Measurements from ENCODE around the gene CCDC18. TPM values are rescaled to one million over a fixed set of nuclear protein-coding genes. Genes with fewer than 3 reads are reported as not detected.

CCDC18 gene
- polyA plus RNA-seq, 1 donor from 2014 or later = 5.7 TPM

DNA sequence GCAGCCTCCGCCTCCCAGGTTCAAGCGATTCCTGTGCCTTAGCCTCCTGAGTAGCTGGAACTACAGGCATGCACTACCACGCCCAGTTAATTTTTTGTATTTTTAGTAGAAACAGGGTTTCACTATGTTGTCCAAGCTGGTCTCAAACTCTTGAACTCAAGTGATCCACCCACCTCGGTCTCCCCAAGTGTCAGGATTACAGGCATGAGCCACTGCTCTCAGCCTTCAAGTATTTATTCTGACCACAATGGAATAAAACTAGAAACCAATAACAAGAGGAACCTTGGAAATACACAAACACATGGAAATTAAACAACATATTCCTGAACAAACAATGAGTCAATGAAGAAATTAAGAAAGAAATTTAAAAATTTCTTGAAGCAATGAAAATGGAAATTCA, 132.5 kb downstream of the CCDC18 start:
- H3K27ac ChIP-seq (ENCODE audit: low read length) = no peak overlapping the region
- no peaks in the 10 kb centered on the region for H3K27me3 ChIP-seq (ENCODE audit: insufficient read depth, low read depth, low read length)

DNA sequence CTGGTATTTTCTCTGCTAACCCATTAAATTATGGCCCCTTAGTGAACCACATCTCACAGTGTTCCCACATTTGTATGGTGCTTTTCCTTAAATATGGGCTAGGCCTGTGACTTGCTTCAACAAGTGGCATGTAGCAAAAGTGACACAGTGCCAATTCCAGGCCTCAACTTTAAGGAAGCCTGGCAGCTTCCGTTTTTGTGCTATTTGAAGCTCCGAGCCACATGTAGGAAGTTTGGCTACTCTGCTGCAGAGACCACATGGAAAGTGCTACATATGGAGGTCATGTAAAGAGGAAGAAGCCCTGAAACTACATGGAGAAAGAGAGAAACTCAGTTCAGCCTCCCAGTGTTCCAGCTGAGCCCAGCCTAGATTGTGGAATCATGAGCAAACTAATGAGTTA, 136.7 kb downstream of the CCDC18 start:
- no peak for TF ChIP-seq EP300 (conservative IDR thresholded peaks at IDR 0.05; ENCODE audit: poor library complexity, severe bottlenecking)
- no peak for TF ChIP-seq SMC3 (conservative IDR thresholded peaks at IDR 0.05; ENCODE audit: poor library complexity)
- TF ChIP-seq MXI1 (conservative IDR thresholded peaks at IDR 0.05; ENCODE audit: poor library complexity, severe bottlenecking) = no peak
- TF ChIP-seq RAD21 (conservative IDR thresholded peaks at IDR 0.05) = no peak
- TF ChIP-seq, protein P1, sequence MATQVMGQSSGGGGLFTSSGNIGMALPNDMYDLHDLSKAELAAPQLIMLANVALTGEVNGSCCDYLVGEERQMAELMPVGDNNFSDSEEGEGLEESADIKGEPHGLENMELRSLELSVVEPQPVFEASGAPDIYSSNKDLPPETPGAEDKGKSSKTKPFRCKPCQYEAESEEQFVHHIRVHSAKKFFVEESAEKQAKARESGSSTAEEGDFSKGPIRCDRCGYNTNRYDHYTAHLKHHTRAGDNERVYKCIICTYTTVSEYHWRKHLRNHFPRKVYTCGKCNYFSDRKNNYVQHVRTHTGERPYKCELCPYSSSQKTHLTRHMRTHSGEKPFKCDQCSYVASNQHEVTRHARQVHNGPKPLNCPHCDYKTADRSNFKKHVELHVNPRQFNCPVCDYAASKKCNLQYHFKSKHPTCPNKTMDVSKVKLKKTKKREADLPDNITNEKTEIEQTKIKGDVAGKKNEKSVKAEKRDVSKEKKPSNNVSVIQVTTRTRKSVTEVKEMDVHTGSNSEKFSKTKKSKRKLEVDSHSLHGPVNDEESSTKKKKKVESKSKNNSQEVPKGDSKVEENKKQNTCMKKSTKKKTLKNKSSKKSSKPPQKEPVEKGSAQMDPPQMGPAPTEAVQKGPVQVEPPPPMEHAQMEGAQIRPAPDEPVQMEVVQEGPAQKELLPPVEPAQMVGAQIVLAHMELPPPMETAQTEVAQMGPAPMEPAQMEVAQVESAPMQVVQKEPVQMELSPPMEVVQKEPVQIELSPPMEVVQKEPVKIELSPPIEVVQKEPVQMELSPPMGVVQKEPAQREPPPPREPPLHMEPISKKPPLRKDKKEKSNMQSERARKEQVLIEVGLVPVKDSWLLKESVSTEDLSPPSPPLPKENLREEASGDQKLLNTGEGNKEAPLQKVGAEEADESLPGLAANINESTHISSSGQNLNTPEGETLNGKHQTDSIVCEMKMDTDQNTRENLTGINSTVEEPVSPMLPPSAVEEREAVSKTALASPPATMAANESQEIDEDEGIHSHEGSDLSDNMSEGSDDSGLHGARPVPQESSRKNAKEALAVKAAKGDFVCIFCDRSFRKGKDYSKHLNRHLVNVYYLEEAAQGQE (IDR thresholded peaks at IDR 0.05; ENCODE audit: borderline replicate concordance) = no peak
- TF ChIP-seq EZH2 (IDR thresholded peaks at IDR 0.05; ENCODE audit: borderline replicate concordance, insufficient read depth, low read length, poor library complexity, severe bottlenecking) = no peak
- no peak for TF ChIP-seq TAF1 (IDR thresholded peaks at IDR 0.05; ENCODE audit: low read depth)
- H3K27ac ChIP-seq (ENCODE audit: low read length) = no peak overlapping the region
- H3K4me3 ChIP-seq (ENCODE audit: low read length) = no peak overlapping the region
- no peak overlapping the region for H3K9ac ChIP-seq (ENCODE audit: low read length)
- no peak overlapping the region for H2AFZ ChIP-seq (ENCODE audit: low read depth, low read length)
- no peaks in the 10 kb centered on the region for H3F3A ChIP-seq (ENCODE audit: insufficient read depth, low read length, poor library complexity, severe bottlenecking)
- no peak overlapping the region for H3K4me2 ChIP-seq (ENCODE audit: low read length)
- H3K27me3 ChIP-seq (ENCODE audit: insufficient read depth, low read depth, low read length) = no peaks in the 10 kb centered on the region
- no peaks in the 10 kb centered on the region for H3K9me3 ChIP-seq (ENCODE audit: low read length)
- H4K20me1 ChIP-seq (ENCODE audit: insufficient read depth) = no peaks in the 10 kb centered on the region
- no peaks in the 10 kb centered on the region for H3K9me2 ChIP-seq (ENCODE audit: insufficient read depth, low read length)
- no peaks in the 10 kb centered on the region for H3K79me2 ChIP-seq (replicated peaks; ENCODE audit: insufficient read depth, low read length)
- H3K36me3 ChIP-seq (ENCODE audit: insufficient read depth, low read length) = no peaks in the 10 kb centered on the region

More for the DNA sequence above, 132.5 kb downstream of the CCDC18 start:
- Histone ChIP-seq H3K79me2 (replicated peaks; ENCODE audit: insufficient read depth, low read length) (no peaks in the 10 kb centered on the region), H3K4me3 (ENCODE audit: low read length) (no peak overlapping the region), H4K20me1 (ENCODE audit: insufficient read depth) (no peaks in the 10 kb centered on the region), H2AFZ (ENCODE audit: low read depth, low read length) (no peak overlapping the region), H3K9me2 (ENCODE audit: insufficient read depth, low read length) (no peaks in the 10 kb centered on the region), H3K4me2 (ENCODE audit: low read length) (no peak overlapping the region), H3K9ac (ENCODE audit: low read length) (no peak overlapping the region), H3K9me3 (ENCODE audit: low read length) (no peaks in the 10 kb centered on the region), H3K36me3 (ENCODE audit: insufficient read depth, low read length) (no peaks in the 10 kb centered on the region), H3F3A (ENCODE audit: insufficient read depth, low read length, poor library complexity, severe bottlenecking) (no peaks in the 10 kb centered on the region)
- TF ChIP-seq, protein P2, sequence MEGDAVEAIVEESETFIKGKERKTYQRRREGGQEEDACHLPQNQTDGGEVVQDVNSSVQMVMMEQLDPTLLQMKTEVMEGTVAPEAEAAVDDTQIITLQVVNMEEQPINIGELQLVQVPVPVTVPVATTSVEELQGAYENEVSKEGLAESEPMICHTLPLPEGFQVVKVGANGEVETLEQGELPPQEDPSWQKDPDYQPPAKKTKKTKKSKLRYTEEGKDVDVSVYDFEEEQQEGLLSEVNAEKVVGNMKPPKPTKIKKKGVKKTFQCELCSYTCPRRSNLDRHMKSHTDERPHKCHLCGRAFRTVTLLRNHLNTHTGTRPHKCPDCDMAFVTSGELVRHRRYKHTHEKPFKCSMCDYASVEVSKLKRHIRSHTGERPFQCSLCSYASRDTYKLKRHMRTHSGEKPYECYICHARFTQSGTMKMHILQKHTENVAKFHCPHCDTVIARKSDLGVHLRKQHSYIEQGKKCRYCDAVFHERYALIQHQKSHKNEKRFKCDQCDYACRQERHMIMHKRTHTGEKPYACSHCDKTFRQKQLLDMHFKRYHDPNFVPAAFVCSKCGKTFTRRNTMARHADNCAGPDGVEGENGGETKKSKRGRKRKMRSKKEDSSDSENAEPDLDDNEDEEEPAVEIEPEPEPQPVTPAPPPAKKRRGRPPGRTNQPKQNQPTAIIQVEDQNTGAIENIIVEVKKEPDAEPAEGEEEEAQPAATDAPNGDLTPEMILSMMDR (IDR thresholded peaks at IDR 0.05; ENCODE audit: poor library complexity, severe bottlenecking) = no peak
- no peak for TF ChIP-seq POLR2AphosphoS5 (IDR thresholded peaks at IDR 0.05)
- TF ChIP-seq, protein P1 (IDR thresholded peaks at IDR 0.05; ENCODE audit: borderline replicate concordance) = no peak
- TF ChIP-seq EZH2 (IDR thresholded peaks at IDR 0.05; ENCODE audit: borderline replicate concordance, insufficient read depth, low read length, poor library complexity, severe bottlenecking) = no peak
- no peak for TF ChIP-seq MXI1 (conservative IDR thresholded peaks at IDR 0.05; ENCODE audit: poor library complexity, severe bottlenecking)
- TF ChIP-seq SMC3 (conservative IDR thresholded peaks at IDR 0.05; ENCODE audit: poor library complexity) = no peak
- no peak for TF ChIP-seq RAD21 (conservative IDR thresholded peaks at IDR 0.05)
- no peak for TF ChIP-seq TAF1 (IDR thresholded peaks at IDR 0.05; ENCODE audit: low read depth)
- no peak for TF ChIP-seq EP300 (conservative IDR thresholded peaks at IDR 0.05; ENCODE audit: poor library complexity, severe bottlenecking)
